ENCODE measurements around the gene MPZL1.

DNA sequence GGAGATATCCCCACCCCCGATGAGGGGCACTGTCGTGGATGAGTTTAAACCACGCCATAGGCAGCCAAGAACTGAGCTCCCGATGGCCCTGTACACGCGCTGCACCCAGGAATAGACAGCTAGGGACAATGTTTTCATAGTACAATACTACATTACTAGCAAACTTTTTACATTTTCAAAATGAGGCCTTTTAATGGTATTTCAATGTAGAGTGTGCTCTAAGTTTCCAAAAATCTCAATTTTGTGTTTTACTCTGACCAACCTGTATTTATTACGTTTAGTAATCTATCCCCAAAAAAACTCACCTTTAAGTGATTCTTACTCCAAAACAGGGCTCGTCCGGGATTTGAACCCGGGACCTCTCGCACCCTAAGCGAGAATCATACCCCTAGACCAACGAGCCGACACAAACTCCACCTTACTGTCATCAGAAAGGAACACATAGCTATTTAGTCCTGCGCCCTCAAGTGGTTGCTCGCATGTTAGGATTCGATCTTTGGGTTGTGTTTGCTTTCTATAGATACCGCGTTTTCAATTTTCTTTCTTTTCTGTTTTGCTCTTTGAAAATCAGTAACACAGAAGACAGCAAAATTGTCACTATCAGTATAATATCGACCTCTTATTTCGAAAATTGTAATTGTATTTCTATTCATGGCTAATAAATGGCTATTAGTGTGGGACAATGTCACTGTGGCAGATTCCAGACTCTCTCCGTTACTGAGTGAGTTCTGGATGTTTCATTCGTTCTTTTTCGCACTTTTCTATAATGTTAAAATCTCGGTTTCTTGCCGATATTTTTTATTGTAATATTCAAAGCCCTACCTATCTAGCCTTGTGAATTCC lies 6.4 kb upstream of the MPZL1 start:
- TF ChIP-seq USF2 (IDR thresholded peaks at IDR 0.05; ENCODE audit: low read length) (no peak), SP1 (IDR thresholded peaks at IDR 0.05; ENCODE audit: low read depth, low read length) (no peak), RFX5 (IDR thresholded peaks at IDR 0.05; ENCODE audit: borderline replicate concordance, low read depth, low read length) (no peak), POLR2A (IDR thresholded peaks at IDR 0.05; ENCODE audit: control extremely low read depth in 1 of 2, low read depth in 2 of 2, low read length in 2 of 2) (no peak), POU5F1 (IDR thresholded peaks at IDR 0.05; ENCODE audit: low read depth, low read length) (0 out of 2 replicates have a peak, but pooled peaks have one; percentile 18)
